ENCODE data around the gene TMPRSS6. TPM values are rescaled to one million over a fixed set of nuclear protein-coding genes. Genes with fewer than 3 reads are reported as not detected.

Gene TMPRSS6
- total RNA-seq, 4 donors from 2014 or later, result 0.16 to 4.9 (median 0.41) TPM; not detected in 1

DNA sequence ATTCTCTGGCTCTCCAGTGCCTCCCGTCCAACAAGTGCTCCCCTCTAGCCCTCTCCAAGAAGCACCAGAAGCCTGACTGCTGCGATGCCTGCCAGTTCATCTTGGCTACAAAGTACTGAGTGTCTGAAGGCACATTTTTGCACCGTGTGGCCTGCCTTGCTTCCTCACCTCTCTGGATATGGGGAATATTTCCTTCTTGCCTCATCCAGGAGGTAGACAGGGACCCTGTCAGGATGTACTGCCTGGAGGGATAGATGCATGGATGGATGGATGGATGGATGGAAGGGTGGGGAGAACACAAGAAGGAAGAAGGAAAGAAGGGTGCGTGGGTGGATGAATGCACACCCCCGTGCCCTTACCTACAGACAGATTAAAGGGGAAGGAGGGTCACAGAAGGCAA is 30.4 kb downstream of the TMPRSS6 start:
- 65 to 68% methylated on average over 2 to 5 of the region's 5 CpGs for WGBS, 2 donors (ENCODE audit: low coverage in 1 of 2)
- intact Hi-C loops (cut with DNase I; ENCODE audit: low total_unique reads) (no loop called here), in situ Hi-C loops (cut with MboI; ENCODE audit: low pct_ligation_motif_present in 1 of 4, low pct_unique_long_range_greater_than_20kb in 1 of 4, low sequenced_read_pairs in 3 of 4) (loop anchor here in 1 of 4 donors (10.0 kb wide), 1 partner anchor 126 kb away; no protein-coding TSS in a partner anchor)
- no peak overlapping the region for H3K4me3 ChIP-seq
- no peaks in the 10 kb centered on the region for H3K36me3 ChIP-seq
- no peaks in the 10 kb centered on the region for H3K9me3 ChIP-seq
- no peak for TF ChIP-seq EP300 (IDR thresholded peaks at IDR 0.05; ENCODE audit: low read depth)
- no peak for TF ChIP-seq POLR2A (IDR thresholded peaks at IDR 0.05)
- TF ChIP-seq, protein P1, sequence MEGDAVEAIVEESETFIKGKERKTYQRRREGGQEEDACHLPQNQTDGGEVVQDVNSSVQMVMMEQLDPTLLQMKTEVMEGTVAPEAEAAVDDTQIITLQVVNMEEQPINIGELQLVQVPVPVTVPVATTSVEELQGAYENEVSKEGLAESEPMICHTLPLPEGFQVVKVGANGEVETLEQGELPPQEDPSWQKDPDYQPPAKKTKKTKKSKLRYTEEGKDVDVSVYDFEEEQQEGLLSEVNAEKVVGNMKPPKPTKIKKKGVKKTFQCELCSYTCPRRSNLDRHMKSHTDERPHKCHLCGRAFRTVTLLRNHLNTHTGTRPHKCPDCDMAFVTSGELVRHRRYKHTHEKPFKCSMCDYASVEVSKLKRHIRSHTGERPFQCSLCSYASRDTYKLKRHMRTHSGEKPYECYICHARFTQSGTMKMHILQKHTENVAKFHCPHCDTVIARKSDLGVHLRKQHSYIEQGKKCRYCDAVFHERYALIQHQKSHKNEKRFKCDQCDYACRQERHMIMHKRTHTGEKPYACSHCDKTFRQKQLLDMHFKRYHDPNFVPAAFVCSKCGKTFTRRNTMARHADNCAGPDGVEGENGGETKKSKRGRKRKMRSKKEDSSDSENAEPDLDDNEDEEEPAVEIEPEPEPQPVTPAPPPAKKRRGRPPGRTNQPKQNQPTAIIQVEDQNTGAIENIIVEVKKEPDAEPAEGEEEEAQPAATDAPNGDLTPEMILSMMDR (IDR thresholded peaks at IDR 0.05), result no peak
- no peak for TF ChIP-seq POLR2AphosphoS5 (IDR thresholded peaks at IDR 0.05)
- no peak overlapping the region for H3K27ac ChIP-seq
- H3K27me3 ChIP-seq, result peaks cover 14% of the 10 kb centered on the region
- H3K4me1 ChIP-seq, result no peaks in the 10 kb centered on the region
- DNase-seq, result no peak

- H3K4me1 ChIP-seq, result no peaks in the 10 kb centered on the region
- no peak overlapping the region for H3K4me3 ChIP-seq
- no peaks in the 10 kb centered on the region for H3K9me3 ChIP-seq
- 3 to 21% methylated on average over 6 to 15 of the region's 15 CpGs for WGBS, 2 donors (ENCODE audit: low coverage in 1 of 2)
- in situ Hi-C loops (cut with MboI; ENCODE audit: low pct_ligation_motif_present in 1 of 4, low pct_unique_long_range_greater_than_20kb in 1 of 4, low sequenced_read_pairs in 3 of 4), result loop anchor here in 1 of 4 donors (10.0 kb wide), 1 partner anchor 127 kb away; no protein-coding TSS in a partner anchor
- no peaks in the 10 kb centered on the region for H3K36me3 ChIP-seq
- peaks cover 14% of the 10 kb centered on the region for H3K27me3 ChIP-seq
- intact Hi-C loops (cut with DNase I; ENCODE audit: low total_unique reads), result no loop called here
- no peak overlapping the region for H3K27ac ChIP-seq
- TF ChIP-seq EP300 (IDR thresholded peaks at IDR 0.05; ENCODE audit: low read depth) (no peak), POLR2AphosphoS5 (IDR thresholded peaks at IDR 0.05) (no peak), POLR2A (IDR thresholded peaks at IDR 0.05) (no peak)
- TF ChIP-seq, protein P1 (IDR thresholded peaks at IDR 0.05), result peak; percentile 87 to 99 (median 94)
- peak; percentile 75 for DNase-seq
These were observed 31.6 kb downstream of the TMPRSS6 start for GRCh38 chr22:37077802-37078448.

GRCh38 chr22:37075822-37076433 is 33.6 kb downstream of the TMPRSS6 start:
- Histone ChIP-seq H3K4me1 (no peaks in the 10 kb centered on the region), H3K36me3 (no peaks in the 10 kb centered on the region), H3K9me3 (no peaks in the 10 kb centered on the region), H3K4me3 (no peak overlapping the region), H3K27ac (no peak overlapping the region), H3K27me3 (peaks cover 18% of the 10 kb centered on the region)
- WGBS, 2 donors (ENCODE audit: low coverage in 1 of 2), result 77 to 94% methylated on average over 5 to 9 of the region's 9 CpGs
- DNase-seq, result no peak
- intact Hi-C loops (cut with DNase I; ENCODE audit: low total_unique reads), result no loop called here
- TF ChIP-seq, protein P1 (IDR thresholded peaks at IDR 0.05), result no peak
- no peak for TF ChIP-seq EP300 (IDR thresholded peaks at IDR 0.05; ENCODE audit: low read depth)
- no peak for TF ChIP-seq POLR2A (IDR thresholded peaks at IDR 0.05)
- no peak for TF ChIP-seq POLR2AphosphoS5 (IDR thresholded peaks at IDR 0.05)
- in situ Hi-C loops (cut with MboI; ENCODE audit: low pct_ligation_motif_present in 1 of 4, low pct_unique_long_range_greater_than_20kb in 1 of 4, low sequenced_read_pairs in 3 of 4), result loop anchor here in 1 of 4 donors (10.0 kb wide), 1 partner anchor 129 kb away; no protein-coding TSS in a partner anchor

DNA sequence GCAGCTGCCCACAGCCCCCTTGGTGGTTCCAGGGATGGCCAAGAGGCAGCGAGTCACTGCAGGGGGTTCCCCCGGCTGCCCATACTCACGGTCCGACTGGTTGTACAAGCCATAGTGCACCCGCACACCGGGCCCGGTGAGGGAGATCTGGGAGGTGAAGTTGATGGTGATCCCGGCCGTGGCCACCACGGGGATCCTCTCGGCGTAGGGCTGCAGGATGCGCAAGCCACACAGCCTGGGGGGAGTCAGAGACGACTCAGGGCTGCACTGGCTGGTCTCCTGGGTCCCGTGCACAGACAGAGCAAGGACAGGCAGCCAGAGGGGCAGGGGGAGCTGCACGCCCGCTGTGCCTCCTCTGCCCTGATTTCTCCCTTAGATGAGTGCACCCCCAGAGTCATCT is 34.5 kb downstream of the TMPRSS6 start:
- no peak for DNase-seq
- in situ Hi-C loops (cut with MboI; ENCODE audit: low pct_ligation_motif_present in 1 of 4, low pct_unique_long_range_greater_than_20kb in 1 of 4, low sequenced_read_pairs in 3 of 4) (loop anchor here in 1 of 4 donors (10.0 kb wide), 1 partner anchor 130 kb away; no protein-coding TSS in a partner anchor), intact Hi-C loops (cut with DNase I; ENCODE audit: low total_unique reads) (no loop called here)
- TF ChIP-seq POLR2AphosphoS5 (IDR thresholded peaks at IDR 0.05), result no peak
- TF ChIP-seq POLR2A (IDR thresholded peaks at IDR 0.05), result no peak
- no peak for TF ChIP-seq EP300 (IDR thresholded peaks at IDR 0.05; ENCODE audit: low read depth)
- TF ChIP-seq, protein P1 (IDR thresholded peaks at IDR 0.05), result no peak
- Histone ChIP-seq H3K27me3 (peaks cover 27% of the 10 kb centered on the region), H3K4me3 (no peak overlapping the region), H3K9me3 (no peaks in the 10 kb centered on the region), H3K4me1 (no peaks in the 10 kb centered on the region), H3K36me3 (no peaks in the 10 kb centered on the region), H3K27ac (no peak overlapping the region)
- 52% methylated on average over 9 of the region's 17 CpGs; no CpG with 5 or more reads in 1 of the 2 donors for WGBS, 2 donors (ENCODE audit: low coverage in 1 of 2)

All from transverse colon (tissue), 4 donors.